Right kidney (tissue), 1 donor: Measurements from ENCODE around the gene ARHGEF10L.

Experiments
- DNase-seq: peaks from one replicate; pipeline ENCODE4 v3.0.0-alpha.2; 2016

The ARHGEF10L gene

DNA sequence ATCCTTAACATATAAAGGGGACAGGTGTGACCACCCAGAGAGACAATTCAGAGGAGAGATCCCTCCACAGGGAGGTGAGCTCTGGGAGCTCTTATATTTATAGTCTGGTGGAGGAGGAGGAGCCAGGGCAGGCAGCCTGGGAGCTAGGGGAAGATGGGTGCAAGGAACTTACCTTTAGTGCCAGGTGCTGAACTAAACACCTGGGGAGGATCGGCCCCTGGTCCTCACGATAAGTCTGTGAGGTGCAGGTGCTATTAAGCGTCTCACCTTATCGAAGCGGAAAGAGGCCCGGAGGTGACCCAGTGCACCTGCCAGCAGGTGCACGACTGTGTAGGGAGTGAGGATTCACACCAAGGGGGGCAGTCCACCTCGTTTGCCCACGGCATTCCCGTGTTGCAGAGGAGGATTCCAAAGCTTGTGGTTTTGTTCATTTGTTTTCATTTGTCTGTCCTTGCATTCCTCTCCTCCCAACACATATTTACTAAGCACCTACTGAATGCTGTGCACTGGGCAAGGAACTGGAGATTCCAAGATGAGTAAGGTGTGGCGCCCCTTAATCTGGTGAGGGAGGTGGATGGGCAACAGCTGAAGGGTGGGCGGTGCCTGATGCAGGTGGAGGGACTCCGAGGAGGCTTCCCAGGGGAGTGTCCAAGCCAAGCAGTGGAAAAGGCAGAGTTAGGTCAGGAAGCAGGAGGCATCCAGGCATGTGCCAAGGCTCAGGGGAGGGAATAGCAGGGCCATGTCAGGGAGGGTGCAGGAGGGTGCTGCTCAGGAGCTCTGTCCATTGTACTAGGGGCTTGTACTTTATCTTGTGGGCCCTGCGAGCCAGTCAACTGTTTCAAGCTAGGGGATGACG, 11.5 kb downstream of the ARHGEF10L start:
- no peak for DNase-seq

DNA sequence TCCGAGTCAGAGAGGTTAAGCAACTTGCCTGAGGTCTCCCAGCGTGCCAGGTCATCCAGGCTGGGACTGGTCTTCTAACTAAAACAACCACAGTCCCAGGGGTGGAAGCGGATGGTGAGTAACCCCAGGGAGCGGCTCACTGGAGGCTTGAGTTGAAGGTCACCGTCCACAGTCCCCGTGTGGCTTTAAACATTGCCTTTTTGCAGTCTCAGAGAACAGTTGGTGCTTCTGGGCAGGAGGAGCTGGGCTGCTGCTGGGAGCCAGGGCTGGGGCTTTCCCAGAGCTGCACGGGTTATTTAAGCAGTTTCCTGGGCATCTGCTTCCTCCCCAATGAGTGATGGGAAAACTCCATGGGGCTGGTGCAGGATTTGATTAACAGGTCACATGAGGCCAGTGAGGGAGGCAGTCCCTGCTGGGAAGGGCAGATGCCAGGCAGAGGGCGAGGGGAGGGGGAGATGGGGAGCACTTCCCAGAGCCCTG, 12.3 kb downstream of the ARHGEF10L start:
- no peak for DNase-seq

DNA sequence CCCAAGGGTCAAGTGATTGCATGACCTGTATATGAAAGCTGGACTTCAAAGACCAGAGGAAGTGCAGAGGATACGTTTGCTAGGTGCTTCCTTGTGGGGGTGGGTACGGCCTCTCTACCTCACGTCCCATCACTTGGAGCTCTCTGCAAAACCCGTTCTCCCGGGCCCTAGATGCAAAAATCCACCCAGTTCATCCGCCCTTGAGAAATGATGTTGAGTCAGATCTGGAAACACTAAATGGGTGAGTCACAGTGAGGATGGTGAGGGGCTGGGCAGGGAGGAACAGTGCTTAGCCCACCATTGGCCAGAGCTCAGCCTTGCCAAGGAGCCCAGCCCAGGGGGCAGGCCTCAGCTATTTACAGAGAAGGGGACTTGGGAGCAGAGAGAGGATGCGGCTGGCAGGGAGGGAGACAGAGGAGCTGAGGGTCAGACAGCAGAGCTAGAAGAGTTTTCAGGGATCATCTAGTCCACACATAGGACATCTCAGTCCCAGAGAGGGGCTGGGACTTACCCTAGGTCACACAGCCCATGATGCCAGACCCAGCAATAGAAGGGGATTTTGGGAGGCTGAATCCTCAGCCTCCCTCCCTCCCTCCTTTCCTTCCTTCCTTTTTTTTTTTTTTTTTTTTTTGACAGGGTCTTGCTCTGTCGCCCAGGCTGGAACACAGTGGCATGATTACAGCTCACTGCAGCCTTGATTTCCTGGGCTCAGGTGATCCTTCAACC, 14.6 kb downstream of the ARHGEF10L start:
- DNase-seq = no peak

DNA sequence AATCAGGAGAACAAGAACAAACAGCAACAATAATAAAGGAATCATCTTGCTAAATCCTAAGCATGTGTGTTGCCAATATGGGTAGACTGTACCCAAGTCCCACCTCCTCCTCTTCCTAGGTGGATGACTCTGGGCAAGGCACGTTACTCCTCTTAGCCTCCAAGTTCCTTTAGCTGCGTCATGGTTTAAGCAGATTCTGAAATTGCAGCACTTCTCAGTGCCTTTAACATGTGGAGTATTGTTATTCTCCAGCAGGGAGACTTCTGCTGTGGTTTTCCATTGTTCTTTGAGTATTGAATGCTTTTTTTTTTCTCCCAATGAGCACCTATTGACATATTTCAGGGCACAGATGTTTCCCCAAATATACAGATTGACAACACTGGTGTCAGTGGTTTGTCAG, 15.5 kb downstream of the ARHGEF10L start:
- no peak for DNase-seq

DNA sequence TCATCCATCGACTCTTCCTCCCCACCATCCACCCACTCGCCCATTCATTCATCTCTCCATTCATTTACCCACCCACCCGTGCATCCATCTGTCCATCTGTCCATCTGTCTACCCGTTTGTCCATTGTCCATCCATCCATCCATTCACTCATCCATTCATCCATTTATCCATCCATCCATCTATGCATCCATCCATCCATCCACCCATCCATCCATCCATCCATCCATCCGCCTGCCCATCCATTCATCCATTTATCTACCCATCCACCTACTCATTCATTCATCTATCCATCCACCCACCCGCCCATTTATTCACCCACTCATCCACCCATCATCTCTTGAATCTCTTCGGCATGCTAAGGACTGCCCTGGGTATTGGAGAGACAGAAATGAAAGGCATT, 18.5 kb downstream of the ARHGEF10L start:
- no peak for DNase-seq

DNA sequence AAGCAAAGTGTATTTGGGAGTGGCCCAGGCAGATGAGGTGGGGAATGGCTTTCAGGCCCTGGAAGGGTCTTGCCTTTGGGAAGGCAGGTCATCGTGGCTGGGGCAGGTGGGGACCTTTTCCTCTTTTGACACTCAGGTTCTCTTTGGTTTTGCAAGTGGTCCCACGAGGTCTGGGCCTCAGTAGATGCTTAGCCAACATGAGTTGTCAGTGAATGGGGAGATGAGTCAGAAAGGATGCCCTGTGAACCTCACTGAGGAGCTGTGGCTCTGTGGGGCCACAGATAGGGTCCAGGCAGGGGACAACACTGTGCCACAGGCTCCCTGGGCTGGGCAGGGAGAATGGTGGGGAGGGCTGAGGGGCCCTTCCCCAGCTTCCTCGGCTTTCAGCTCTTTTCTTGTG, 19.0 kb downstream of the ARHGEF10L start:
- DNase-seq = no peak

DNA sequence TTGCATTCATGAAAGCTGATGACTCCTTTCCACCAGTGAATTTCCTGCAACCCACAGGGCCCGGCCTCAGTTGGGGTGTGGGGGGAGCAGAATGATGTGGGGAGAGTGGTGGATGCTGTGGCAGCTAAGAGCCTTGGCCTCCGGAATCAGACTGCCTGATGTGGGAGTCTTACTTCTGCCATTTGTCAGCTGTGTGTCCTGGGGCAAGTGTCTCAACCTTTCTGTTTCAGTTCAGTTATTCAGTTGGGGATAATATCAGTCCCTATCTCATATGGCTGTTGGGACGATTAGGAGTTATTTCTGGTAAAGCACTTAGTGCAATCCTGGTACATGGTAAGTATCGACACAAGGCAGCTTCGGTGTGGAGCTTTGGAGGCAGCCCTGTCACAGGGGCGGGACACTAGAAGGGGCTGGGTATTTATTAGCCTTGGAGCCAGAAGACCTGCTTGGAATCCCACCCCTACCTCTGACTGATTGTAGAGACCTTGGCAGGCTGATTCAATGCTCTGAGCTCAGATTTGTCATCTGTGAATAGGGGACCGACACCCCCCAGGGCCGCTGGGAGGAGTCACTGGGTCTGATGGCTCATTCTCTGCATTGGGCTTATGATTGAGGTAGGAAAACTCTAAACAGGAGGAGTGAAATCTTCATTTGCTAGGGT, 19.6 kb downstream of the ARHGEF10L start:
- no peak for DNase-seq

DNA sequence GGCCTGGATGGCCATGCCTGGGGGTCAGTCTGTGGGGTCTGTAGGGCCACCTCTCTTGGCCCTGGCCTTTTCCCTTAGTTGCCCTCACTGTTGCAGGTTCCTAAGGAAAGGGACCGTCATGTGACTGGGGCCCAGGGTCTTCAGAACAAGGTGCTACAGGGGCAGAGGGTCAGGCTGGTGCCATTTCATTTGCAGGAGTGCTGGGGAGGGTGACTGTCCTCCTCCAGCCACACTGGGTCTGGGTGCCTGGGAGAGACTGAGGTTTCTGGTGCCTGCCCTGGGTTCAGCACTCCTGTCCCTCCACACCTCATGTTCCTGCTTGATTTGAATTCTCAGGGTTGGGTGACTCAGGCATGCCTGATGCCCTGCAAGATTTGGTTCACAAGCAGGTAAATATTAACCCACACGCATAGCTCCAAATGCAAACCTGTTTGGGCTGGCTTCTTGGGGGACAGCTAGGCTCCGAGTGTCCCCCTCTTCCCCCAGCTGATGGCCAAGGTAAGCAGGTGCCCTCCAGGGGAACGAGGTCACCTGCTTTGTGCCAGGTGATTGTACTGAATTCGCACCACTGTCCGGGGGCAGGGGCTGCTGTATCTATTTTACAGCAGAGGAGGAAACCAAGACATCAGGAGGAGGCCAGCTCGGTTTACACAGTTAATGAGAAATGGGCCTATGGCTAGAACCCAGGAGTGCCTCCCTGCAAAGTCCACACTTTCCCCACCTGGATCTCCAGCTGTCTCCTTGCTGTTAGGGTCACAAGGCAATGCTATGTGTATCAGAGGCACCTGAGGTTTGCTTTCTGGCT, 20.3 kb downstream of the ARHGEF10L start:
- DNase-seq = peak; percentile 64

DNA sequence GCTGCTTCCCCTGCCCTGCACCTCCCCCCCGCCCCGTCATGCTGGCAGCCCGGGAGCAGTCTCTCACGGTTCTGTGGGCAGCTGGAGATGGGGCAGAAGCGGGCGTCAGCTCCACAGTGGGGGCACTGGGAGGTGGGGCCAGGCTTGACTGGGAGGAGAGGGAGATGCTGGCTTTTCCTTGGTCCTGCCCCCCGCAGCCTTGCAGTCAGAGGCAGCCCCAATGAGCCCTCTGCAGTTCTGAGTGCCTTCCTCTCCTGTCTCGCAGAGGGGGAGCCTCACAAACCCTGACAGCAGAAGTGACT, 21.7 kb downstream of the ARHGEF10L start:
- no peak for DNase-seq

DNA sequence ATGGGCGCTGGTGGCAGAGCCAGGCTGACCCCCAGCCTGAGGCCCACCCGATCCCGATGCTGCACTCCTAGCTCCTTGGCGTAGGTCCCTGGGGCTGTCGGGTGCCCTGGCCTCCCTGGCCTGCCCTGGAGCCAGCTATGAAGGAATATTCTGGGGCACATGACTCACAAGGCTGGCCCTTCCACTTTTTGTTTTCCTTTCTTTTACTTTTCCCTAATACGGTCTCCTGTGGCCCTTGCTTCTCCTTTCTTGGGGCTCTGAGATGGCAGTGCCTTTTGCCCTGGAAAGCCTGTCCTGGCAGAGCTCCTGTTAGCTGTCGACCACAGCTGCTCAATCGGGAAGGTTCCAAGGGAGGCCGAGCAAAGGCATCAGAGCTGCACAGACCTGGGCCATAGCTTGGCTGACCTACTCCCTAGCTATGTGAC, 22.1 kb downstream of the ARHGEF10L start:
- no peak for DNase-seq

DNA sequence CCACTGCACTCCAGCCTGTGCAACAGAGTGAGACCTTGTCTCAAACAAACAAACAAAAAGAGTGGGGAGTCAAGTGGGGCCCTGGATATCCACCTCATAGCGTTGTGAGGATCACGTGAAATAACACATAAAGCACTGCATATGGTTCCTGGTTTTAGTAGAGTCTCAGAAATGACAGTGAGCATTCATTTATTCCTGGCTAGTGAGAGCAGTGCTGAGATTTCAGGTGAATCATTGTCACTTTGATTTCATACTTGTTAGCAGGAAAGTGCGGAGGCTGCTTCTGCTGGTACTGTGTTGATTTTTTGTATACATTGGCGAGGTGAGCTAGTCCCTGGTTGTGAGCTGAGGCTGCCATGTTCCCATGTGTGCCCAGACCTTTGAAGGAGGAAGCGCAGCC, 22.9 kb downstream of the ARHGEF10L start:
- DNase-seq = no peak

DNA sequence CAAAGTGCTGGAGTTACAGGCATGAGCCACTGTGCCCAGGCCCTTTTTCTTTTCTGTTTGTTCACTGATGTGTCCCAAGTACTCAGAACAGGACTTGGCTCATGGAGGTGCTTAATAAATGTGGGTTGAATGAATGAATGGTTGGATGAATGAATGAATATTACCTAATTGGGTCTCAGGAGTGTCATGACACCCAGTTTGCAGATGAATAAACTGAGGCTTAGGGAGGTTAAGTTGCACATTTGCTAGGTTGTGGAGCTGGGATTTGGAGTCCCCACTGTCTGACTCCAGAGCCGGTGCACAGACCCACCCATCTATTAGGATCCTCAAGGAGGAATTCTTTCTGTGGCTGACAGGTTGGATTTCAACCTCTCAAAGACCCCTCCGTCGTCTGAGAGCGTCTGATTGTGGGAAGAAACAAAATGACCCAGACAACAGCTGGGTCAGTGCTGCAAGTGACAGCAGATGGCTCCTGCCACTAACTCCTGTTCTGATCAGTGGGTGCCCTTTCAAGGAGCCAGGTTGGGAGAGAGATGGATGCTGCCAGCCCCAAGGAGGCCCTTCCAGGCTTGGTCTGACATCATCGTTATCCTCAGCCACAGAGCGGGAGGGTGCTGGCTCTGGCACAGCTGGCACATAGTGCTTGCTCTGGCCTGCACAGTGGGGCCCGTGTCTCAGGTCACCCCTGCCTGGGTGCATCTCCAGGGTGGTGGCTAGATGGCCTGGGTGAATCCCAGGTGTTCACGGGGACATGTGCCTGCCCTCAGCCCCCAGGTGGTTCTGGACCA, 24.2 kb downstream of the ARHGEF10L start:
- no peak for DNase-seq

DNA sequence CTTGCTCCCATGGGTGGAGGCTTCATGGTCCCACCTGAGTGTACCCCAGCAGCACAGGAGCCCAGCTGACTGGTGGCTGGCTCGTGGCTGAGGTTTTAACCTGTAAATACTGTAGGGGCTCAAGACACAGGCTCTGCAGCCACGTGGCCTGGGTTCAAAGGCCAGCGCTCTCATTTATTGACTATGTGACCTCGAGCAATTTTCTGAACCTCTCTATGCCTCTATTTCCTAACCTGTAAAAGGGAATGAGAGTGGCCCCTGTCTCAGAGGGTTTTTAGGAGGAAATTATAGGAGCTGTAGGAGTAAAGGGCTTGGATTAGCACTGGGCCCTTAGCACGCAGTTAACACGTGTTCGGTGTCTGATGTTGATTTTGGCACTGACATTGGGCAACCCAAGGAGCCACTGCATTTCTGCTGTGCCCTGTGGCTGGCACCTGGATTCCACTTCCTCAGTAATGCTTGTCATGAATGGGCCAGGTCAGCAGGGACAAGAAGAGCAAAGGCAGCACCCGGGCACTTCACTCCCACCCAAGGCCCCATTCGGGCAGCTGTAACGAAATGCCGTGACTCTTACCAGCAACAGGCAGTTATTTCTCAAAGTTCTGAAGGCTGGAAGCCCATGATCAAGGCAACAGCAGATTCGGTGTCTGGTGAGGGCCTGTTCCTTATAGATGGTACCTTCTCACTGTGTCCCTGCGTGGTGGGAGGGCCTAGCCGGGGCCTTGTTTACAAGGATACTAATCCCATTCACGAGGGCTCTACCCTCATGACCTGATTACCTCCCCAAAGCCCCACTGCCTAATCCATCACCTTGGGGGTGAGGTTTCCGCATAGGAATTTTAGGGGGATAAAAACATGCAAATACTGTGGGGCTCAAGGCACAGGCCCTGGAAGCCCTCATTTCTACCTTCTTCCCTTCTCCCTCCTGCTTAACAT, 25.2 kb downstream of the ARHGEF10L start:
- no peak for DNase-seq

DNA sequence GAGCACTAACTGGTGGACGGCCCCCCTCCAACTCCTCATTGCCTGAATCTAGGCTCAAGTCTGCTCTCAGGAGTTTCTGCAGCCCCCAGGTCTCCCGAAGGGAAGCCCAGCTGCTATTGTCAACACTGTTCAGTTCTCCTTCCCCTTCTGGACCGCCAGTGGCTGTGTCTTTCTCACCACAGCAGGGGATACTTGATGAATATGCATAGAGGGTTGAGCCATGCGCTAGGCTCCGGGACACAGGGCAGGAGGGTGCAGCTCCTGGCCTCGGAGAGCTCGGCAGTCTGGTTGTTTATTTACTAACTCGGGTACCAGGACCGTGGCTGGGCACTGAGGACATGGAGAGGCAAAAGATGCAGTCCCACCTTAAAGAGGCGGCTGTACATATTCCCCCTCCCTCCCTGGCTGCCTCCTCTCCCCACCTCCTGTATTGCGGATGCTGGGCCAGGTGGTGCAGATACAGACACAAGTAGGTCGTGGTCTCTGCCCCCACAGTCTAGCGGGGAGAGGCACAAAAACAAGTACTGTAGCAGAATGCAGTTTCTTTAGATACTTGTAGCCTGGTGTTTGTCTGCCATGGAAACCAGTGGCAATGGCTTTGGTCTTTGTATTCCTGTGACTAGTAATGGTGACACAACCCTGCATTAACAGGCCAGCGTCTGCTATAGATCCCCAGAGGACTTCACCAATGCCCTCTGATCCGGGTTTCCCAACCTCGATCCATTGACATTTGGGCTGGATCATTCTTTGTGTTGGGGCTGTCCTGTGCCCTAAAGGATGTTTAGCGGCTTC, 26.2 kb downstream of the ARHGEF10L start:
- DNase-seq = no peak

DNA sequence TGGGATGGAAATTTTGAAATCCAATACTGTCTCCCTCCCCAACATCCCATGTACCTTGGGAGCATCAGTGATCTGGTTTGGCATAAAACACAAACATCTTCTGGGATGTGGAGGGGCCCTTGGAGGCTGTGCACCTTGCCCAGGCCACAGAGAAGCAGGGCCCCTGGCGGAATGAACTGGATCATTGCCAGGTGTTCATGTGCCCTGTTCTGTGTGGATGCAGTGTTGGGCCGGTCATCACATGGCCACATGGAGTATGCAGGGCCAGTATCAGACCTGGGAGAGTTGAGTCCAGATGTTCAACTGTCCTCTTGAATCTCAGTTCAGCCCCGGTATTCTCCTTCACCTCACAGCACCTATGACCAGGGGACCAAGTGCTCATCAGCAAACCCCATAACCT, 26.9 kb downstream of the ARHGEF10L start:
- no peak for DNase-seq

DNA sequence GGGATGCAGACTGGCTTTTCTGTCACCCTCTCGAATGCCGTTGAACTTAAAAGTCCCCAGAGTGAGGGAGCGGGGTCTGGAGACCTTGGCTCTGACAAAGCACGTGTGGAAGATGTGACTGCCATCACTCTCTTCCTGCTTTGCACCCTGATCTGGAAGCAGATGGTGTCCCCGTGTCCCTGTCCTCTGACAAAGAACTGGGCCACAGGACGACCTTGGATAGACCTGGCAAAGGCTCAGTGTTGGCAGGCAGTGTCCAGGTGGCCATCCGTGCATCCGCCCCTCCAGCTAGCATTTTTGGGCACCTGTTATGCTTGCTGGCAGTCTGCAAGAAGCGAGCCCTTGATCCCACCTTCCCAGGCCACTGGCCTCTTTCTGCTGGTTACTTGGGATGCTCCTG, 27.4 kb downstream of the ARHGEF10L start:
- DNase-seq = no peak

DNA sequence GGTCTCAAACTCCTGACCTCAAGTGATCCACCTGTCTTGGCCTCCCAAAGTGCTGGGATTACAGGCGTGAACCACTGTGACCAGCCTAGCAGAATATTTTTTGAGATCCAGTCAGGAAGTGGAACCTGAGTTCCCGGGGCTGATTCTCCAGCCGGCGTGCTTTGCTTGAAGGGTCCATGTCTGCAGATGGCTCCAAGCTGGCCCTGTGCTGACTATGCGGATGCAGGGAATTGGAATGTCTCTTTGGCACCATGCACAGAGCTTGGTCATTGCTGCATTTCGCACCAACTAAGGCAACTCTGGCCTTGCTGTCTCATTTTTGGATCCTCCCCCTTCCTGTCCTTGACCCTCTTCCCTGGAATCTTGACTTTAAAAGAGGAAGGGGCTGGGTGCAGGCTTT, 28.1 kb downstream of the ARHGEF10L start:
- DNase-seq = no peak

DNA sequence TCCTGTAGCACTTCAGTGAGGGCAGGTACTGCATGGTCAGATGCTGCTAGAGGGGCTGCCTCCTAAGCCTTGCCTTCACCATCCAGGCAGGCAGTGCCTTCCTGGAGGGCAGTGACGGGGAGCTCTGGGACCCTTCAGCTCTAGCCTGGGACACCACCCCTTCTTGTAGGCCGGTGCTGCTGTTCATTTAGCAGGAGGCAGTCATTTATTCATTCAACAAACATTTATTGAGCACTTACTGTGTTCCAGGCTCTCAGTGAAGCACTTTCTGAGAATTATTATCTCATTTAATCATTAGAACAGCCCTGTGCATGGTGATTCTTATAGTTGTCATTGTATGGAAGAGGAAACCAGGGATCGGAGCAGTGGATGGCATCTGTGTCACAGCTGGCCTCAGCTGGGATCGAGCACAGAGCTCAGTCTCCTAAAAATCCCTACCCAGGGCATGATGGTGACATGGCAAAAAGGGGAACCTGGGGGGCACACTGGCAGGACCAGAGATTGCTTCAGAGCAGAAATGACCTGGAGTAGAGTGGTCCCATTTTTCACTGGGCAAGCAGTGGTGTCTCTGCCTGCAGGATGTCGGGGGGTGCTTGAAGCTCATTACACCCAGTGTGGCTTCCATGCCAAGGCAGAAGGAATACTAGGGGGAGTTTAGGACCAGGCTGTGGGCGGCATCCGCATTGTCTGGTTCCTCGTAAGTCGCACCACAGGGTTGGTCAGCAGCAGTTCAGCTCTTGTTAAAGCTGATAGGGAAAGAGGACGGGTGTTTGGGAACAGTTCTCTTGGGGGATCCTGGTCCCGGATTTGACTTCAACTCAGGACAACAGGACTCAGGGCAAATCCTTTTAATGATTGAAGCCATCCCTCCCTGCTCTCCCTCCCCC, 28.8 kb downstream of the ARHGEF10L start:
- no peak for DNase-seq
